GM12874 (cell line): ENCODE data around the gene BPIFB4.

ENCODE experiments used
- TF ChIP-seq, protein P1 (sequence below): IDR thresholded peaks from 2 replicates; pipeline ENCODE4 v1.5.1; 2011; ENCODE audit warnings: low read depth, mild to moderate bottlenecking, control low read depth, low read length, moderate library complexity; ENCODE audit not compliant: insufficient read depth

BPIFB4 gene

DNA sequence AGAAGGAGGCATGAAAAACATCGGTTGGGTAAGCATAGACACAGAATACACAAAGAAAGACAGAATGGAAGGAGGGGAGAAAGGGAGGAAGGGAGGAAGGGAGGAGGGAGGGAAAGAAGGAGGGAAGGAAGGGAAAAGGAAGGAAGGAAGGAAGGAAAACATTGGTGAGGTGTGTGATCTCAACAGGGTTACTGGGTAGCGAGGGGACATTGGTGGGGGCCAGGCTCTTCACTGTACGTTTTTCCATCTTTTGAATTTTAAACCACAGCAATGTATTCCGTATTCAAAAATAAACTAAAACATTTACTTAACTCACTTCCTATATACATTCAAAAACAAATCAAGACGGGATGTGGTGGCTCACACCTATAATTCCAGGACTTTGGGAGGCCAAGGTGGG is 67.9 kb downstream of the BPIFB4 start:
- TF ChIP-seq, protein P1, sequence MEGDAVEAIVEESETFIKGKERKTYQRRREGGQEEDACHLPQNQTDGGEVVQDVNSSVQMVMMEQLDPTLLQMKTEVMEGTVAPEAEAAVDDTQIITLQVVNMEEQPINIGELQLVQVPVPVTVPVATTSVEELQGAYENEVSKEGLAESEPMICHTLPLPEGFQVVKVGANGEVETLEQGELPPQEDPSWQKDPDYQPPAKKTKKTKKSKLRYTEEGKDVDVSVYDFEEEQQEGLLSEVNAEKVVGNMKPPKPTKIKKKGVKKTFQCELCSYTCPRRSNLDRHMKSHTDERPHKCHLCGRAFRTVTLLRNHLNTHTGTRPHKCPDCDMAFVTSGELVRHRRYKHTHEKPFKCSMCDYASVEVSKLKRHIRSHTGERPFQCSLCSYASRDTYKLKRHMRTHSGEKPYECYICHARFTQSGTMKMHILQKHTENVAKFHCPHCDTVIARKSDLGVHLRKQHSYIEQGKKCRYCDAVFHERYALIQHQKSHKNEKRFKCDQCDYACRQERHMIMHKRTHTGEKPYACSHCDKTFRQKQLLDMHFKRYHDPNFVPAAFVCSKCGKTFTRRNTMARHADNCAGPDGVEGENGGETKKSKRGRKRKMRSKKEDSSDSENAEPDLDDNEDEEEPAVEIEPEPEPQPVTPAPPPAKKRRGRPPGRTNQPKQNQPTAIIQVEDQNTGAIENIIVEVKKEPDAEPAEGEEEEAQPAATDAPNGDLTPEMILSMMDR = no peak

DNA sequence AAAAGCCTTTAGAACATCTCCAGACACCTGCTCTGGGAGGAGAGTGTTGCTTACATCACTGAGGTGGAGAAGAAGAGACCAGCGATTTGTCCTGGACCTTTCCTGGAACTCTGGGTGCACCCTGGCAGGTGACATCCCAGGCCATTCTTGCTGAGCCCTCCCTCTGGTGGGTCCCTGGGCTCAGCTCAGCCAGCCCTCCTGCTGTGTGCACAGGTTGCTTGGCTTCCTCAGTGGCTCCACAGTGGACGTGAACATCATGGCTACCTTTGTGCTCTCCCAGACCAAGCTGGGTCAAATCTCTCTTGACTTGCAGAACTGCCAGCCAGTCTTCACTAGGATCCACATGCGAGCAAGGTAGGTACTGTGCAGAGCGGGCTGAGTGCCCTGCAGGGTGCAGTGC is 68.6 kb downstream of the BPIFB4 start:
- TF ChIP-seq, protein P1 = no peak

DNA sequence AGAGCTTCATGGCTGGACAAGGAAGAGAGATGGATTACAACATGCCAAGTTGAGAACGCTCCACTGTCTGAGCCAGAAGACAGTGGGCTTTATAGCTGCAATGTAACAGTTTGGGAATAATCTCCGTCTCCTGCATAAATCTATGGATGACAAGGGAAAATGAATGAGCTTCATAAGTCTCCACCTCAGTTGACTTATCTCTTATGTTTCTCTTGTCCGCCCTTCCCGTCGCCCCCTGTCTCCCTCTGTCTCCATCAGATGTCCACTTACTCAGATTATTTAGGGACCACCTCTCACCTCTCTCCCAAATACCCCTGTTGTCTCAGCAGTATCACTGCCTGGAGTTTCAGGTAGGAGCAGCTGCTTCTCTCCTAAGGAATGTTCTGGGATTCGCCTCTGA is 74.8 kb downstream of the BPIFB4 start:
- TF ChIP-seq, protein P1 = no peak

DNA sequence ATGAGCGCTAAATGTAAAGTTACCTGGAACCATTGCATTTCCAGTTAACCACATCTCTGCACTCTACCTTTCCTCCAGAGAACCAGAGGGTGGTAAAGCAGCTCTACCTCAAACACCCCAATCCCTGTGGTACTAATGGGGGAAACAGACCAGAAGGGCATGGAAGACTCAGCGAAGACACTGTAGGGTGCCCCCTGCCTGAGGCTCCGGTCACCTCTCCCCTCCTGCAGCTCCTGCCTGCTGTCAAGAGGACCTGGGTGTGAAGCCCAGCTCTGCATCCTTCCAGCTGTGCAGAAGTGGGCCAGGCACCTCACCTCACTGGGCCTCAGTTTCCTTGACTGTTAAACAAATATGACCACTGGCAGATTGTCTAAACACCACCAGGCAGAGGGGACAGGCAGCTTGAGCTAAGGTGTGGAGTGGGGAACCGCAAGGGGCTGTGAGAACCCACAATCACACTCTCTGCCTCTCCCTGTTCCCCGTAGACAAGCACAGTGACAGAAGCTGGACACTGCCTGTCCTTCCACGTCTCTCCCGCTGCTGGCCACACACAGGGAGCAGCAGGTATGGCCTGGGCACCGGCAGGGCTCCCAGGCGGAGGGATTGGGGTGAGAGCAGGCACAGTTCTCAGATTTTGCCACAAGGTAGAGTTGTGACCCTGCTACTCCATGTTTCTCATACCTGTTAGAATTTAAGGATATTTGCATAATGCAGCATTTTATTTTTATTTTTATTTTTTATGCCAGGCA is 79.4 kb downstream of the BPIFB4 start:
- TF ChIP-seq, protein P1 = no peak

DNA sequence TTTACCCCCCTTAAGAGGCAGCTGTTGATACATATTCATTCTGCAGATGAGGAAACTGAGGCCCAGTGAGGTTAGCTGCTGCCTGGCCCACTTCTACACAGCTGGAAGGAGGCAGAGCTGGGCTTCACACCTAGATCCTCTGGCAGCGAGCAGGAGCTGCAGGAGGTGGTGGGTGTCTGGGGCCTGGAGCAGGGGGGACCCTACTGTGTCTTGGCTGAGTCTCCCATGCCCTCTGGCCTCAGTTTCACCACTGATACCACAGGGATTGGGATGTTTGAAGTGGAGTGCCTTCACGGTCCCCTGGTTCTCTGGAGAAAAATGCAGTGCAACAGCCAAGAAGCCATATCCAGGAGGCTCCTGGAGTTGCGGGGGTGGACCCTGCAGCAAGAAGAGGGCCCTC is 80.3 kb downstream of the BPIFB4 start:
- TF ChIP-seq, protein P1 = no peak

DNA sequence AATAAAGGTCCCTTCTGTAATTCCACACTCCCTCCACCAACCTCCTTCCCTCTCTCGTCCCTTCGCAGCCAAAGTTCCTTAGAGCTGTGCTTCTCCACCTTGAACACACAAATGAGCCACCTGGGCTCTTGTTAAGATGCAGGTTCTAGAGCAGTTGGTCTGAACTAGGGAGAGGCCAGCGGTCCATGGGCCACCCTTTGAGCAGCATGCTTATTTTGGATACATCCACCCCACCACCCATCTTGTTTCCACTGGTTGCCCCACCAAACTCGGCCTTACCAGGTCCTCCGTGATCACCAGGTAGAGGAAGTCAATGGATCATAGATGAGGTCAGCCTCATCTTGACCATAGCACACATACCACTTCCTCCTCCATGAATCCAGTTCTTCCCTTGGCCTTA is 81.2 kb downstream of the BPIFB4 start:
- TF ChIP-seq, protein P1 = no peak
